ENCODE results near the gene C19orf25. TPM values are rescaled to one million over a fixed set of nuclear protein-coding genes. Genes with fewer than 3 reads are reported as not detected.

Gene C19orf25
- total and polyA plus RNA-seq, 9 donors = 1.1 to 26.3 (median 22.2) TPM

DNA sequence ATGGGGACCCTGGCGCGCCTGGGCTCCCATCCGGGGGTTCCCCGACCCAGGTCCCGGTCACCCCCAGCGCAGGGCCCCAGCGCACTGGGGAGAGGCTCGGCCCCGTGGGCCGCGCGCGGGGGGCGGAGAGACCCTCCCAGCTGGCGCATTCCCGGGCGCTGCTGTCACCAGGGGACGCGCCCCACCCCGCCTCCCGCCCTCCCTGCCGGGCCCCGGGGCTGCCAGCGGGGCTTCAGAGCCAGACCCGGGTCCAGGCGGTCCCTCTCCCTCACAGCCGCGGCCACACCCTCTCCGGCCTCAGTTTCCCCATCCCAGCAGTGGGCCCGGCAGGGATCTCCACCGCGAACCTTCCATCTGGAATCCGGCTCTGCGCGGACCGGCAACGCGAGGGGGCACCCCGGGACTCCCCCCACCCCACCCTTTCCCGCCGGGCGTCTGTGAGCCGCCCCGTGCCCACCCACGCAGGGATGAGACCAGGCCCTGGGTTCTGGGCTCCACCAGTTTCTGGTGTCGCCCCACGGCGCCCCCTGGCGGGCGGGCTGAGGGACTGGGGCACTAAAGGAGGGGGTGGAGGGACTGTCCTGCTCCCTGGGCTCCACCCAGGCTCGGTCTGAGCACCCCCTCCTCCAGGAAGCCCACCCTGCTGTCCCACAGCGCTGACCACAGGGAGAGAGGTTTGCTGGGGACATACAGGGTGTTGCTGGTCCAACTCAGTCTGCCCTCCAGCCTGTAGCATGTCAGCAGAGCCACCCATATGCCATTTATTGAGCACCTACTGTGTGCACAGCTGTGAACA is 34.7 kb upstream of the C19orf25 start:
- Histone ChIP-seq H3K27ac (peak overlapping the region in 1 of 2 donors; percentile 29), H3K27me3 (peaks cover 5% of the 10 kb centered on the region), H3K4me3 (peak overlapping the region; percentile 55), H3K9me3 (no peaks in the 10 kb centered on the region), H3K4me1 (ENCODE audit: insufficient read depth) (no peaks in the 10 kb centered on the region), H3K36me3 (no peaks in the 10 kb centered on the region)
- intact Hi-C loops (cut with DNase I) = no loop called here
- peak in 1 of 5 donors; percentile 43 for DNase-seq
- TF ChIP-seq POLR2A (IDR thresholded peaks at IDR 0.05) (no peak), CTCF (IDR thresholded peaks at IDR 0.05) (no peak), EP300 (IDR thresholded peaks at IDR 0.05) (no peak)
- 2 to 6% (median 3%) methylated on average over 29 to 52 of the region's 52 CpGs for WGBS, 3 donors

DNA sequence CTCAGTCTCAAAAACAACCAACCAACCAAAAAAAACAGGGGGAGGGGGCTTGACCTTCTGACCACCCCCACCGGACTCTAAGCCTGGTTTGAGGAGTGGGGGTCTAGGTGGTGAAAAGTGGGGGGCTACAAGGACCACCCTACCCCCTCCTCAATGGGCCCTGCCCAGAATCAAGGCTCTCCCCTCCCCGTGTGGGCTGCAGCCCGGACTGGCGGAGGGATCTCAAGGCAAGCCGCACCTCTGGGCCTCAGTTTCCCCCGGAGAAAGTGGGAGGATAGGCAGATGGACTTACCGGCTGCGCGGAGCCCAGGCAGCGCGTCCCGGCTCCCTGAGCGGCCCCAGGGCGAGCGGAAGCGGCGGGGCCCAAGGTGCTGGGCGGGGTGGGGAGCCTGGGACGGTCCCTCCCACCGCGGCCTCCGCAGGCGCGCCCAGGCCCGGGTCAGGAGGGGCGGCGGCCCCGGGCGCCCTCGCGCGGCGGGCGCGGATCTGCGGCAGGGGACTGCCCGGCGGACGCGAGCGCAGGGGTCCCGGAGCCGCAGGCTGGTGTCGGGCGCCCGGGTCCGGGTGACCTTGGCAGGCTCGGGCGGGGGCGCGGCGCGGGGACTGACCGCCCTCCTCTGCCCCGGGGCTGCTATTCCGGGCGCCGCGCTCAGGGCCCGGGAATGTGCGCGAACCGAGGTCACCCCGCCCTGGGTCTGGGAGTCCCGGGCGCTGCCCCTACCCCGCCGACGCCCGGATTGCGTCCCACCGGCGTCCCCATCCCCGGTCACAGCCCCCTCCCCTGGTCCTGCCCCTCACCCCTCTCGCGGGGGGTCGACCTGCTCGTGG is 33.9 kb upstream of the C19orf25 start, which contains the start of gene ADAMTSL5:
ADAMTSL5 (minus strand) TSS at position 349 of the 828 bp plus-strand sequence. CDS start 2,076 bp downstream, outside the sequence.
- intact Hi-C loops (cut with DNase I) = no loop called here
- peak within 1 kb of the TSS in 1 of 2 donors; percentile 29 for H3K27ac ChIP-seq
- peak within 1 kb of the TSS; percentile 55 for H3K4me3 ChIP-seq
- peaks cover 5% of the 10 kb centered on the region for H3K27me3 ChIP-seq
- no peak for TF ChIP-seq POLR2A (IDR thresholded peaks at IDR 0.05)
- TF ChIP-seq CTCF (IDR thresholded peaks at IDR 0.05) = no peak
- no peak for TF ChIP-seq EP300 (IDR thresholded peaks at IDR 0.05)
- WGBS, 3 donors = 2 to 8% (median 2%) methylated on average over 14 to 78 of the region's 78 CpGs
- H3K36me3 ChIP-seq = no peaks in the 10 kb centered on the region
- no peaks in the 10 kb centered on the region for H3K4me1 ChIP-seq (ENCODE audit: insufficient read depth)
- DNase-seq = peak in 2 of 5 donors; percentile 51 to 71
- H3K9me3 ChIP-seq = no peaks in the 10 kb centered on the region

GRCh38 chr19:1511318-1512317 is 32.6 kb upstream of the C19orf25 start:
- Histone ChIP-seq H3K36me3 (no peaks in the 10 kb centered on the region), H3K27ac (no peak overlapping the region), H3K27me3 (peaks cover 5% of the 10 kb centered on the region), H3K9me3 (no peaks in the 10 kb centered on the region), H3K4me3 (no peak overlapping the region), H3K4me1 (ENCODE audit: insufficient read depth) (peaks cover 2% of the 10 kb centered on the region)
- no peak for TF ChIP-seq EP300 (IDR thresholded peaks at IDR 0.05)
- TF ChIP-seq POLR2A (IDR thresholded peaks at IDR 0.05) = no peak
- TF ChIP-seq CTCF (IDR thresholded peaks at IDR 0.05) = no peak
- intact Hi-C loops (cut with DNase I) = no loop called here
- 34 to 52% (median 37%) methylated on average over 21 to 22 of the region's 22 CpGs for WGBS, 3 donors
- DNase-seq = no peak
